BLaER1 (cell line): Measurements from ENCODE around the gene NSMF.
A peak's percentile ranks its signal among the peaks of the same experiment; 100 is the strongest.

Source experiments
- H3K27ac ChIP-seq: shearing (Covaris generic); formaldehyde crosslinking; 2 replicates; pipeline ENCODE4 v1.8.1; 2022
- H3K27me3 ChIP-seq: shearing (Covaris generic); formaldehyde crosslinking; 2 replicates; pipeline ENCODE4 v1.8.1; 2022
- H3K36me3 ChIP-seq: shearing (Covaris generic); formaldehyde crosslinking; 2 replicates; pipeline ENCODE4 v1.8.1; 2022
- H3K4me1 ChIP-seq: shearing (Covaris generic); formaldehyde crosslinking; 2 replicates; pipeline ENCODE4 v1.8.1; 2022
- H3K4me2 ChIP-seq: shearing (Covaris generic); formaldehyde crosslinking; 2 replicates; pipeline ENCODE4 v1.8.1; 2022
- H3K4me3 ChIP-seq: shearing (Covaris generic); formaldehyde crosslinking; 2 replicates; pipeline ENCODE4 v1.8.1; 2022
- H3K9ac ChIP-seq: shearing (Covaris generic); formaldehyde crosslinking; 2 replicates; pipeline ENCODE4 v1.8.1; 2022
- H3K9me3 ChIP-seq: shearing (Covaris generic); formaldehyde crosslinking; 2 replicates; pipeline ENCODE4 v1.8.1; 2022
- H4K20me1 ChIP-seq: shearing (Covaris generic); formaldehyde crosslinking; 2 replicates; pipeline ENCODE4 v1.8.1; 2022
- Cebpa-rat ChIP-seq: shearing (Covaris generic); IDR thresholded peaks from 2 replicates; pipeline ENCODE4 v1.8.1; 2022

NSMF gene

GRCh38 chr9:137459152-137459600 lies at the start of gene NSMF:
NSMF (minus strand) TSS chr9:137459334; CDS start chr9:137459102, 232 bp downstream.
- Histone ChIP-seq H3K4me1 (peaks cover 87% of the 10 kb centered on the region), H3K36me3 (peaks cover 25% of the 10 kb centered on the region), H3K9ac (peak within 1 kb of the TSS; percentile 82), H3K27me3 (peaks cover 12% of the 10 kb centered on the region), H4K20me1 (peaks cover 53% of the 10 kb centered on the region), H3K4me2 (peak within 1 kb of the TSS; percentile 99), H3K9me3 (no peaks in the 10 kb centered on the region), H3K4me3 (peak within 1 kb of the TSS; percentile 79), H3K27ac (peak within 1 kb of the TSS; percentile 84)
- no peak for TF ChIP-seq Cebpa-rat

- Histone ChIP-seq H3K27me3 (no peaks in the 10 kb centered on the region), H3K4me1 (peaks cover 19% of the 10 kb centered on the region), H3K27ac (no peak overlapping the region), H3K4me3 (no peak overlapping the region), H3K4me2 (peak overlapping the region; percentile 72), H3K36me3 (peaks cover 10% of the 10 kb centered on the region; the same call in 1 of the 2 replicates), H4K20me1 (peaks cover 17% of the 10 kb centered on the region), H3K9ac (no peak overlapping the region), H3K9me3 (no peaks in the 10 kb centered on the region; the same call in 1 of the 2 replicates)
- TF ChIP-seq Cebpa-rat: no peak
These were observed 47.6 kb upstream of the NSMF start for GRCh38 chr9:137506702-137507171.

- H3K4me2 ChIP-seq: peak overlapping the region; percentile 72
- H3K9ac ChIP-seq: no peak overlapping the region
- H3K9me3 ChIP-seq: no peaks in the 10 kb centered on the region; the same call in 1 of the 2 replicates
- H4K20me1 ChIP-seq: peaks cover 17% of the 10 kb centered on the region
- TF ChIP-seq Cebpa-rat: no peak
- H3K27me3 ChIP-seq: no peaks in the 10 kb centered on the region
- no peak overlapping the region for H3K4me3 ChIP-seq
- peaks cover 21% of the 10 kb centered on the region for H3K4me1 ChIP-seq
- no peak overlapping the region for H3K27ac ChIP-seq
- H3K36me3 ChIP-seq: peaks cover 7% of the 10 kb centered on the region; the same call in 1 of the 2 replicates
These were observed 47.1 kb upstream of the NSMF start for GRCh38 chr9:137506274-137506673.

- Histone ChIP-seq H3K4me1 (peaks cover 28% of the 10 kb centered on the region), H3K4me3 (no peak overlapping the region), H3K9me3 (no peaks in the 10 kb centered on the region), H4K20me1 (peaks cover 17% of the 10 kb centered on the region), H3K36me3 (0 out of 2 replicates have a peak, but pooled peaks cover 4% of the 10 kb centered on the region), H3K9ac (no peak overlapping the region), H3K27ac (no peak overlapping the region), H3K4me2 (peak overlapping the region; percentile 72), H3K27me3 (no peaks in the 10 kb centered on the region)
- no peak for TF ChIP-seq Cebpa-rat
These were observed 46.4 kb upstream of the NSMF start for GRCh38 chr9:137505421-137506140.

GRCh38 chr9:137504432-137504777 lies 45.3 kb upstream of the NSMF start:
- H3K9me3 ChIP-seq: no peaks in the 10 kb centered on the region
- no peaks in the 10 kb centered on the region for H3K27me3 ChIP-seq
- no peak for TF ChIP-seq Cebpa-rat
- peaks cover 35% of the 10 kb centered on the region for H3K4me1 ChIP-seq
- peaks cover 17% of the 10 kb centered on the region for H4K20me1 ChIP-seq
- peaks cover 7% of the 10 kb centered on the region; the same call in 1 of the 2 replicates for H3K36me3 ChIP-seq
- no peak overlapping the region for H3K4me3 ChIP-seq
- H3K27ac ChIP-seq: no peak overlapping the region
- no peak overlapping the region for H3K9ac ChIP-seq
- H3K4me2 ChIP-seq: no peak overlapping the region

GRCh38 chr9:137502008-137502911 lies 43.1 kb upstream of the NSMF start:
- no peak for TF ChIP-seq Cebpa-rat
- no peaks in the 10 kb centered on the region for H3K9me3 ChIP-seq
- H3K36me3 ChIP-seq: peaks cover 8% of the 10 kb centered on the region; the same call in 1 of the 2 replicates
- H3K4me3 ChIP-seq: no peak overlapping the region
- peaks cover 35% of the 10 kb centered on the region for H3K4me1 ChIP-seq
- H4K20me1 ChIP-seq: peaks cover 17% of the 10 kb centered on the region
- no peak overlapping the region for H3K4me2 ChIP-seq
- H3K9ac ChIP-seq: no peak overlapping the region
- no peak overlapping the region for H3K27ac ChIP-seq
- no peaks in the 10 kb centered on the region for H3K27me3 ChIP-seq

GRCh38 chr9:137501457-137501856 lies 42.3 kb upstream of the NSMF start:
- Histone ChIP-seq H3K9me3 (no peaks in the 10 kb centered on the region), H3K4me1 (peaks cover 30% of the 10 kb centered on the region), H3K4me2 (no peak overlapping the region), H3K27ac (no peak overlapping the region), H4K20me1 (peaks cover 14% of the 10 kb centered on the region), H3K4me3 (no peak overlapping the region), H3K36me3 (peaks cover 12% of the 10 kb centered on the region; the same call in 1 of the 2 replicates), H3K27me3 (no peaks in the 10 kb centered on the region), H3K9ac (no peak overlapping the region)
- TF ChIP-seq Cebpa-rat: no peak

GRCh38 chr9:137500666-137501397 lies 41.7 kb upstream of the NSMF start:
- Histone ChIP-seq H3K9ac (no peak overlapping the region), H3K27ac (no peak overlapping the region), H3K4me3 (no peak overlapping the region), H3K4me2 (peak overlapping the region; percentile 24; the same call in 1 of the 2 replicates), H3K9me3 (no peaks in the 10 kb centered on the region), H4K20me1 (peaks cover 7% of the 10 kb centered on the region; the same call in 1 of the 2 replicates), H3K27me3 (no peaks in the 10 kb centered on the region), H3K36me3 (peaks cover 12% of the 10 kb centered on the region; the same call in 1 of the 2 replicates), H3K4me1 (peaks cover 23% of the 10 kb centered on the region)
- no peak for TF ChIP-seq Cebpa-rat
